Fibroblast of villous mesenchyme (primary cell): Measurements from ENCODE around the gene CTDSP1. TPM values are rescaled to one million over a fixed set of nuclear protein-coding genes. Genes with fewer than 3 reads are reported as not detected.

Source experiments
- DNase-seq: peaks from one replicate; pipeline ENCODE4 v3.0.0-alpha.2; 2010; ENCODE audit warnings: low read depth
- H3K4me3 ChIP-seq: 2 replicates; pipeline ENCODE4 v1.5.1; 2011; ENCODE audit warnings: low read depth, mild to moderate bottlenecking, low read length
- total RNA-seq: library from RNA; depleted of rRNA; stranded (reverse); fragments of >200 nt; gene quantifications from 2 replicates; pipeline ENCODE4 v1.2.3, GENCODE V29; 2012
- TF ChIP-seq, protein P1 (sequence below): IDR thresholded peaks from 2 replicates; pipeline ENCODE4 v1.5.1; 2012; ENCODE audit warnings: low read depth, mild to moderate bottlenecking, low read length; ENCODE audit not compliant: insufficient read depth

CTDSP1 gene, protein sequence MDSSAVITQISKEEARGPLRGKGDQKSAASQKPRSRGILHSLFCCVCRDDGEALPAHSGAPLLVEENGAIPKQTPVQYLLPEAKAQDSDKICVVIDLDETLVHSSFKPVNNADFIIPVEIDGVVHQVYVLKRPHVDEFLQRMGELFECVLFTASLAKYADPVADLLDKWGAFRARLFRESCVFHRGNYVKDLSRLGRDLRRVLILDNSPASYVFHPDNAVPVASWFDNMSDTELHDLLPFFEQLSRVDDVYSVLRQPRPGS
- total RNA-seq, result 63.5 and 66.9 TPM in 2 replicates

DNA sequence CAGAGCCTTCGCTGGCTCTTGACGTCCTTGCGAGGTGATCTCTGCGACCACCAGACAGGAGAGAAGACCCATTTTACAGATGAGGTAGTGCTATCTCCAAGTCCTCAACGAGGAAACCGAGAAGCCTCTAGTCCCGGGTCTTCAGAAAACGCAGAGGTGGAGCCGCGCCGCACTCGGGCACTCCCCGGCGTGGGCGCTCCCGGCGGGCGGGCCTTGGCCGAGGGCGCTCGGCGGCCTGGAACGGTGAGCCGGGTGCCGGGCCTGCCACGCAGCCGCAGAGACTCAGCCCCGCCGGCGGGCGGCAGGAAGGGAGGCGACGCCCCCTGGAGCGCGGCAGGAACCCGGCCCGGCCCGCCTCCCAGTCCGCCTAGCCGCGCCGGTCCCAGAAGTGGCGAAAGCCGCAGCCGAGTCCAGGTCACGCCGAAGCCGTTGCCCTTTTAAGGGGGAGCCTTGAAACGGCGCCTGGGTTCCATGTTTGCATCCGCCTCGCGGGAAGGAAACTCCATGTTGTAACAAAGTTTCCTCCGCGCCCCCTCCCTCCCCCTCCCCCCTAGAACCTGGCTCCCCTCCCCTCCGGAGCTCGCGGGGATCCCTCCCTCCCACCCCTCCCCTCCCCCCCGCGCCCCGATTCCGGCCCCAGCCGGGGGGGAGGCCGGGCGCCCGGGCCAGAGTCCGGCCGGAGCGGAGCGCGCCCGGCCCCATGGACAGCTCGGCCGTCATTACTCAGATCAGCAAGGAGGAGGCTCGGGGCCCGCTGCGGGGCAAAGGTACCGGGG, at the start of gene CTDSP1:
Gene CTDSP1 (plus strand): TSS at position 478 of the 776 bp plus-strand sequence. CDS start 223 bp downstream, at position 701.
- peak within 1 kb of the TSS; percentile 82 for H3K4me3 ChIP-seq
- TF ChIP-seq, protein P1, sequence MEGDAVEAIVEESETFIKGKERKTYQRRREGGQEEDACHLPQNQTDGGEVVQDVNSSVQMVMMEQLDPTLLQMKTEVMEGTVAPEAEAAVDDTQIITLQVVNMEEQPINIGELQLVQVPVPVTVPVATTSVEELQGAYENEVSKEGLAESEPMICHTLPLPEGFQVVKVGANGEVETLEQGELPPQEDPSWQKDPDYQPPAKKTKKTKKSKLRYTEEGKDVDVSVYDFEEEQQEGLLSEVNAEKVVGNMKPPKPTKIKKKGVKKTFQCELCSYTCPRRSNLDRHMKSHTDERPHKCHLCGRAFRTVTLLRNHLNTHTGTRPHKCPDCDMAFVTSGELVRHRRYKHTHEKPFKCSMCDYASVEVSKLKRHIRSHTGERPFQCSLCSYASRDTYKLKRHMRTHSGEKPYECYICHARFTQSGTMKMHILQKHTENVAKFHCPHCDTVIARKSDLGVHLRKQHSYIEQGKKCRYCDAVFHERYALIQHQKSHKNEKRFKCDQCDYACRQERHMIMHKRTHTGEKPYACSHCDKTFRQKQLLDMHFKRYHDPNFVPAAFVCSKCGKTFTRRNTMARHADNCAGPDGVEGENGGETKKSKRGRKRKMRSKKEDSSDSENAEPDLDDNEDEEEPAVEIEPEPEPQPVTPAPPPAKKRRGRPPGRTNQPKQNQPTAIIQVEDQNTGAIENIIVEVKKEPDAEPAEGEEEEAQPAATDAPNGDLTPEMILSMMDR, result no peak

DNA sequence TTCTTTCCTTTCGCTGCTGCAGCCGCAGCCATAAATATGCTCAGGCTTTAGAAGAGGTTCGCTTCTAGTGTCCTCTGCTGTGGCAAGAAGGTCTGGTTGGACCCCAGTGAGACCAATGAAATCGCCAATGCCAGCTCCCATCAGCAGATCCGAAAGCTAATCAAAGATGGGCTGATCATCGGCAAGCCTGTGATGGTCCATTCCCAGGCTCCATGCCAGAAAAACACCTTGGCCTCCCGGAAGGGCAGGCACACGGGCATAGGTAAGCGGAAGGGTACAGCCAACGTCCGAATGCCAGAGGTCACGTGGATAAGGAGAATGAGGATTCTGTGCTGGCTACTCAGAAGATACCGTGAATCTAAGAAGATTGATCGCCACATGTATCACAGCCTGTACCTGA, 45.6 kb upstream of the CTDSP1 start:
- no peak for DNase-seq
- no peak overlapping the region for H3K4me3 ChIP-seq
- TF ChIP-seq, protein P1, result no peak

More for the DNA sequence above, at the start of gene CTDSP1:
- DNase-seq, result peak; percentile 98

DNA sequence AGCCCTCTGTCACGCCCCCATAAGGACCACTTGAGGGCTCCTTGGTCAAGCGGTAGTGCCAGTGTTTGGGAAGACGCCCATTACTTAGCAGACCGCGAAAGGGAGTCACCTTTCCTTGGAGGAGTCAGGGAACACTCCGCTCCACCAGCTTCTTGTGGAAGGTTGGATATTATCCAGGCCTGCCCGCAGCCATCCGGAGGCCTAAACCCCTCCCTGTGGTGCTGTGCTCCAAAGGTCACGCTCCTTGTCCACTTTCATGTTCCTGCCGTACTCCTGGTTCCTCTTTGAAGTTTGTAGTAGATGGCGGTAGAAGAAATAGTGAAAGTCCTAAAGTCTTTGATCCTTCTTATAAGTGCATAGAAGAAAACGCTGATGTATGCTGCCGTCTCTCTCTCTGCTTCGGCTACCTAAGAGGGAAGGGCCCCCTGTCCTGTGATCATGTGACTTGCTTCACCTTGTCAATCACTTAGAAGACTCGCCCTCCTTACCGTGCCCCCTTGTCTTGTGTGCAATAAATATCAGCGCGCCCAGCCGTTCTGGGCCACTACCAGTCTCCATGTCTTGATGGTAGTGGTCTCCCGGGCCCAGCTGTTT, 44.7 kb upstream of the CTDSP1 start:
- DNase-seq, result no peak
- TF ChIP-seq, protein P1, result no peak
- H3K4me3 ChIP-seq, result no peak overlapping the region

DNA sequence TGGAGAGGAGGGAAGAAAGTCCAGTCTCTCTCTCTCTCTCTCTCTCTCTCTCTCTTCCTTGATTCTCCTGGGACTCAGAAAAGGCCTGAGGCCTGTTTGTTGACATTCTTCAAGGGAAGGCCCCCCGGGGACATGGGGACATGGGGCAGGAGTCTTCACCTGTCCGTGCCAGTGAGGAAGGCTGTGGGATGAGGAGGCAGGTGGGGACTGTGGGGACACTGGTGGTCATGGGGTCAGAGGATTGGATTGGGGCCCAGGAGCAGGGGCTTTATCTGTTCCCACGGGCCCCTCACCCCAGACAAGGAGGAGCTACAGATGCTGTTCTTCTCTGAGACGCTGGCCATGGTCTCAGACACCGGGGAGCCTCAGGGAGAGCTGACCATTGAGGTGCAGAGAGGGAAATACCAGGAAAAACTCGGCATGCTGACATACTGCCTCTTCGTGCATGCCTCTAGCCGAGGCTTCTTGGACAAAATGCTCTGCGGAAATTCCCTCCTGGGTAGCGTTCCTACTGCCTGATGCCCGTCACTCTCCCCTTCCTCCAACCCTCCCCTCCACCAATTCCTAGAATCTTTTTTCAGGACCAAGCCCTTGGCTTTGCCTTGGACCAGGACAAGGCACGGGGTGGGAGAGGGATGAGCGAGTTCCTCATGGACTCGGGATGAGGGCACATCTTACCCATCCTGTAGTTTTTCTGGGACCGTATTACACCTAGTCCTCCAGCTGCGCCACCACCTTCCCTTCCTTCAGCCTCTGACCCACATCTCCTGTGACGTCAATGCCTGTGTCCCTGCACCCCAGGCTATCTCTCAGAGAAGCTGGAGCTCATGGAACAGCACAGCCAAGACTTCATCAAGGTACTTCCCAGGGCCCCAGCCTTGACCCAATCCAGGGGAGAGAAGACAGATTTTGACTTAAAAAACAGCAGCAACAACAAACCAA, 42.2 kb upstream of the CTDSP1 start:
- TF ChIP-seq, protein P1, result no peak
- H3K4me3 ChIP-seq, result no peak overlapping the region
- no peak for DNase-seq

DNA sequence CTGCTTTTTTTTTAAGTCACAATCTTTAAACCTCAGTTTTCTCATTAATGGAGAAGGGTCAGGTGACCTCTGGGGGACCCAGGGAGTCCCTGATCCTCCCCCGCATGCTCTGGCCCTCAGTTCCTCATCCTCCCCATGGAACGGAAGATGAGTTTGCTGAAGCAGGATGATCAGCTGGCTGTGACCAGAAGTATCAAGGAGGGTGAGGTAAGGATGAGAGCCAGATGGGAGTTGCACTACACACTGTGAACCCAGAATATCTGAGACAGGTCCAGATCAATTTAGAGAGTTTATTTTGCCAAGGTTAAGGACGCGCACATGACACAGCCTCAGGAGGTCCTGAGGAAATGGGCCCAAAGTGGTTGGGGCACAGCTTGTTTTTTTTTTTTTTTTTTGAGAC, 39.2 kb upstream of the CTDSP1 start:
- H3K4me3 ChIP-seq, result no peak overlapping the region
- no peak for DNase-seq
- TF ChIP-seq, protein P1, result no peak

DNA sequence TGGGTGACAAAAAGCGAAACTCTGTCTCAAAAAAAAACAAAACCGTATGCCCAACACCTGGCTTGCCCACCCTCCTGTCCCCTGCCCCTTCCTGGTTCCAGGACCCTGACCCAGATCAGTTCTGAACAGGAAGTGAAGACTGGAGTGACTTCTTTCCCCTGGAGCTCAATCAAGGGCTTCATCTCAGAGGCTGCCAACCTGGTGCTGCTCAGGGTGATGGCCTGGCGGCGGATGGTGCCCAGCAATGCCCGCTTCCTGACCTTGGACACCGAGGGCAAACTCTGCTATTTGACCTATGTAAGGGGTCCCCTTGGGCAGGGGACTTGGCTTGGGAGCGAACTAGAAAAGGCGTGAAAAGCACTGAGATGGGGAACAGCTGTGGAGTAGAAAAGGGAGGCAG, 37.1 kb upstream of the CTDSP1 start:
- H3K4me3 ChIP-seq, result no peak overlapping the region
- DNase-seq, result no peak
- TF ChIP-seq, protein P1, result no peak
